Epithelial cell of esophagus (primary cell): ENCODE results near the gene DNAJC8.

Experiments
- DNase-seq: peaks from one replicate; pipeline ENCODE4 v3.0.0; 2010; ENCODE audit warnings: low read depth
- H3K4me3 ChIP-seq: 2 replicates; pipeline ENCODE4 v1.5.1; 2011; ENCODE audit warnings: mild to moderate bottlenecking, low read length, control low read depth
- TF ChIP-seq, protein P1 (sequence below): IDR thresholded peaks from 2 replicates; pipeline ENCODE4 v1.5.1; 2011; ENCODE audit warnings: low read depth, mild to moderate bottlenecking, low read length, control low read depth, inconsistent platforms; ENCODE audit not compliant: insufficient read depth; ENCODE audit errors: missing control alignments

Gene DNAJC8

DNA sequence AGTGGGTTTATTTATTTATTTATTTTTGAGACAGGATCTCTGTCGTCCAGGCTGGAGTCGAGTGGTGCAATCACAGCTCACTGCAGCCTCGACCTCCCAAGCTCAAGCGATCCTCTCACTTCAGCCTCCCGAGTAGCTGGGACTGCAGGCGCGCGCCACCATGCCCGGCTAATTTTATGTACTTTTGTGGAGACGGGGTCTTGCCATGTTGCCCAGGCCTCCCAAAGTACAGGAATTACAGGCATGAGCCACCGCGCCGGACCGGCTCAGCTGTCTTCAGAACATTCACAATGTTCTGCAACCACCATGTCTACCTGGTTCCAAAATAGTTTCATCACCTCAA, 406 bp upstream of the DNAJC8 start:
- H3K4me3 ChIP-seq, result peak overlapping the region; percentile 91

DNA sequence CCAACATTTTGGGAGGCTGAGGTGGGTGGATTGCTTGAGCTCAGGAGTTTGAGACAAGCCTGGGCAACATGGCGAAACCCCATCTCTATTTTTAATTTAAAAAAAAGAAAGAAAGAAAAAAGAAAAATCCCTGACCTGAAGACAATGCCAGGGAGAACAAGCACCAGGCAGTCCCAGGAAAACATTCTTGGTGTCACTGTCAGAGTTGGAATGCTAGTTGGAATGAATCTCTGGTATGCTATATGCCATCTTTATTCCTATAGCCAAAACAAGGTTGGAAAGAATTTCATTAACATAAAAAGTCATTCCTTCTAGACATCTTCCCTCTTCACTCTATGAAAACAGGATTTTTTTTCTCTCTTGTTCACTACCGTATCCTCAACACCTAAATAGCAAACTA, 2.8 kb downstream of the DNAJC8 start:
- no peak for DNase-seq
- no peak overlapping the region for H3K4me3 ChIP-seq
- TF ChIP-seq, protein P1, sequence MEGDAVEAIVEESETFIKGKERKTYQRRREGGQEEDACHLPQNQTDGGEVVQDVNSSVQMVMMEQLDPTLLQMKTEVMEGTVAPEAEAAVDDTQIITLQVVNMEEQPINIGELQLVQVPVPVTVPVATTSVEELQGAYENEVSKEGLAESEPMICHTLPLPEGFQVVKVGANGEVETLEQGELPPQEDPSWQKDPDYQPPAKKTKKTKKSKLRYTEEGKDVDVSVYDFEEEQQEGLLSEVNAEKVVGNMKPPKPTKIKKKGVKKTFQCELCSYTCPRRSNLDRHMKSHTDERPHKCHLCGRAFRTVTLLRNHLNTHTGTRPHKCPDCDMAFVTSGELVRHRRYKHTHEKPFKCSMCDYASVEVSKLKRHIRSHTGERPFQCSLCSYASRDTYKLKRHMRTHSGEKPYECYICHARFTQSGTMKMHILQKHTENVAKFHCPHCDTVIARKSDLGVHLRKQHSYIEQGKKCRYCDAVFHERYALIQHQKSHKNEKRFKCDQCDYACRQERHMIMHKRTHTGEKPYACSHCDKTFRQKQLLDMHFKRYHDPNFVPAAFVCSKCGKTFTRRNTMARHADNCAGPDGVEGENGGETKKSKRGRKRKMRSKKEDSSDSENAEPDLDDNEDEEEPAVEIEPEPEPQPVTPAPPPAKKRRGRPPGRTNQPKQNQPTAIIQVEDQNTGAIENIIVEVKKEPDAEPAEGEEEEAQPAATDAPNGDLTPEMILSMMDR, result no peak

More for the DNA sequence above, 406 bp upstream of the DNAJC8 start:
- TF ChIP-seq, protein P1, result no peak
- DNase-seq, result no peak

DNA sequence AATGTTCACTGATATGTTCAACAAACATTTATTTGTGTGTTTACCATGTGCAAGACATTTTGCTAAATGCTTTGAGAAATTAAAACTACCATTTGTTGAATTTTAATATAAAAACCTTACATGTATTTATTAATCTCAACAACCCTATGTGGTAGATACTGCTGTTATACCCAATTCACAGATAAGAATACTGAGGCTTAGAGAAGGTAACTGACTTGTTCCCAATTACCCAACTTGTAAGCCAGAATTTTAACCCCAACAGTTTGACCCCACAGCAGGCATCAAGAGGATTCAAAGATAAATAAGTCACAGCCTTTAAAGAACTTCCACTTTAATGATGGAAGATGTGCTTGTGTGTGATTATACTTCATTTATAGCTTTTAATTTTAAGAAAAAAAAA, 3.7 kb downstream of the DNAJC8 start:
- H3K4me3 ChIP-seq, result no peak overlapping the region
- no peak for DNase-seq
- TF ChIP-seq, protein P1, result no peak

DNA sequence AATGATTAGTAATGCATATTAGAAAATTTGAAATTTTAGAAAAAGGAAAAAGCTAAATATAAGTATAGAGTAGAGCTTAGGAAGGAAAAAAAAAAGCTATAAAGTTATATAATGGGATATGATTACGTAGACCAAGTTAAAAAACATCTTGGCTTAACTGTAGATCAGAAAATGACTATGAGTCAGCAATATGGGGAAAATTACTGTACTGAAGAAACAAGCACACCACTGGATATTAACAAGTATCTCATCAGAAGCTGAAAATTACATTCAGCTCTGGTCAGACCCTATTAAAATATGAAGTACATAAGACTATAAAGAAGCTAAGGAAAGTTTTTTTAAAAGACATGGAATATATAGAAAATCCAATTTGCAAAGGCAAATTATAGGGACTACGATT, 19.5 kb downstream of the DNAJC8 start:
- no peak overlapping the region for H3K4me3 ChIP-seq
- TF ChIP-seq, protein P1, result no peak
- DNase-seq, result no peak

GRCh38 chr1:28209700-28210099, 23.1 kb downstream of the DNAJC8 start:
- DNase-seq, result no peak
- TF ChIP-seq, protein P1, result no peak
- no peak overlapping the region for H3K4me3 ChIP-seq

DNA sequence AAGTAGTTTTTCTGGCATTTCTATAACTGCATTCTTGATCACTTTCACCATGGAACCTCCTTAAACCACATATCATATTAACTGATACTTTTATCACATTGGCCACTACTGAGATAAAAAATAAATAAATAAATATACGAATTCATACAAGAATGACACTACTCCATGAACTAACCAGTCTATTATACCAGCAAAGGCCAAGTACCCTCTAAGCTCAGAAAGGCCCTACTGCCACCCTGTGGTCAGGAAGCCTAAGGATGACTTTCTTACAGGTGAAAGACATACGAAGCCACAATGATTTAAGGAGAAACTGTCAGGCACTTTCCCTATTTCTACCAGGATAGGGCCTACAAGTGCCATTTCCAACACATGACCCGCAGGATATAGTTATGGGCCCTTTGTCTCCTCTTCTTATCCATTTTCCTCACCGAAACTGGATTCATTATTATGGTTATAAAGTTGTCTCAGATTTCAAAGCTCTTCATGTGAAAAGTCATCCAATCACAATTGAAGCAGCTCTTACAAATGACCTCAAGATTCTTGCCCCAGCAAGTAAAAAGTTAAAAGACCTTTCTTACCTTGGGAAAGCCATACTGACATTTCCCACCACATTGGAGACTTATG, 23.9 kb downstream of the DNAJC8 start:
- peak; percentile 81 for DNase-seq
- H3K4me3 ChIP-seq, result no peak overlapping the region
- TF ChIP-seq, protein P1, result peak; percentile 95

GRCh38 chr1:28205243-28205642, 27.6 kb downstream of the DNAJC8 start:
- DNase-seq, result no peak
- TF ChIP-seq, protein P1, result no peak

More at GRCh38 chr1:28205243-28205642, 27.6 kb downstream of the DNAJC8 start:
- H3K4me3 ChIP-seq, result no peak overlapping the region
